Lower leg skin (tissue), 3 donors: Measurements from ENCODE around the gene OAS3.

ENCODE experiments used
- POLR2A ChIP-seq, 2 donors: fragments of 450-650 bp; IDR thresholded peaks; one replicate each; pipeline ENCODE4 v1.6.1; 2016 to 2017; ENCODE audit warnings: antibody characterized with exemption in 2 of 2, mild to moderate bottlenecking in 1 of 2, moderate library complexity in 1 of 2
- TF ChIP-seq, protein P1 (sequence below), 3 donors: fragments of 450-650 bp; IDR thresholded peaks; one replicate each; pipeline ENCODE4 v1.5.1; 2016; ENCODE audit warnings: antibody characterized with exemption in 3 of 3, mild to moderate bottlenecking in 3 of 3, moderate library complexity in 2 of 3

- TF ChIP-seq, protein P1, sequence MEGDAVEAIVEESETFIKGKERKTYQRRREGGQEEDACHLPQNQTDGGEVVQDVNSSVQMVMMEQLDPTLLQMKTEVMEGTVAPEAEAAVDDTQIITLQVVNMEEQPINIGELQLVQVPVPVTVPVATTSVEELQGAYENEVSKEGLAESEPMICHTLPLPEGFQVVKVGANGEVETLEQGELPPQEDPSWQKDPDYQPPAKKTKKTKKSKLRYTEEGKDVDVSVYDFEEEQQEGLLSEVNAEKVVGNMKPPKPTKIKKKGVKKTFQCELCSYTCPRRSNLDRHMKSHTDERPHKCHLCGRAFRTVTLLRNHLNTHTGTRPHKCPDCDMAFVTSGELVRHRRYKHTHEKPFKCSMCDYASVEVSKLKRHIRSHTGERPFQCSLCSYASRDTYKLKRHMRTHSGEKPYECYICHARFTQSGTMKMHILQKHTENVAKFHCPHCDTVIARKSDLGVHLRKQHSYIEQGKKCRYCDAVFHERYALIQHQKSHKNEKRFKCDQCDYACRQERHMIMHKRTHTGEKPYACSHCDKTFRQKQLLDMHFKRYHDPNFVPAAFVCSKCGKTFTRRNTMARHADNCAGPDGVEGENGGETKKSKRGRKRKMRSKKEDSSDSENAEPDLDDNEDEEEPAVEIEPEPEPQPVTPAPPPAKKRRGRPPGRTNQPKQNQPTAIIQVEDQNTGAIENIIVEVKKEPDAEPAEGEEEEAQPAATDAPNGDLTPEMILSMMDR (IDR thresholded peaks at IDR 0.05) = no peak
- no peak for TF ChIP-seq POLR2A (IDR thresholded peaks at IDR 0.05)
Measured at GRCh38 chr12:112898380-112898779, 39.9 kb upstream of the OAS3 start.
